Kidney glomerular epithelial cell (primary cell): ENCODE data around the gene SDR9C7.
A peak's percentile ranks its signal among the peaks of the same experiment; 100 is the strongest.
"Not testable (repeated sequence)": the region's sequence is repeated elsewhere in the genome, so short reads cannot be mapped to it uniquely, and the experiment has no call there.

Experiments used
- DNase-seq: peaks from one replicate; lab custom pipeline; 2025; lab: John Stamatoyannopoulos, UW

SDR9C7 gene

DNA sequence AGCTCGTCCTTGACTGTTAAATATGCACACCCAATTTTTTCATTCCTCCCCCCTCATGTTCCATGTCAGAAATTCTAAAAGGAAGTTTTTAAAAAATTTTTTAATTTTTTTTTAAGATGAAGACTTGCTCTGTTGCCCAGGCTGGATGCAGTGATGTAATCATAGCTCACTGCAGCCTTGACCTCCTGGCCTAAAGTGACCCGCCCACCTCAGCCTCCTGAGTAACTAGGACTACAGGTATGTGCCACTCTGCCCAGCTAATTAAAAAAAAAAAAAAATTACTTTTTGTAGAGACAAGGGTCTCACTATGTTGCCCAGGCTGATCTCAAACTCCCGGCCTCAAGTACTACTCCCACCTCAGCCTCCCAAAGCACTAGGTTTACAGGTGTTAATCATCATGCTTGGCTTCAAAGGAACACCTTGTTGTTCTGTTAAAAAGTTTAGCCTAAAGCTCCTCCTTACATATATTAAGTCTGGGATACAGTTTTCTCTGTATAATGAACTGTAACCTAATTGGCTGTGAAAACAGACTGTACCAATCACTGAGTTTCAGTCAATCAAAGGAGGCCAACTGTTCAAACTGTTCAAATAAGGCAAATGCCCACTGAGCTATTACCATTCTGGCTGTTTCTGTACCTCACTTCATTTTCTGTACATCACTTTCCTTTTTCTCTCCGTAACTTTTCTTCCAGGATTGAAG is 17.8 kb downstream of the SDR9C7 start:
- DNase-seq: no peak

GRCh38 chr12:56914724-56915123 is 19.5 kb downstream of the SDR9C7 start:
- DNase-seq: no peak

DNA sequence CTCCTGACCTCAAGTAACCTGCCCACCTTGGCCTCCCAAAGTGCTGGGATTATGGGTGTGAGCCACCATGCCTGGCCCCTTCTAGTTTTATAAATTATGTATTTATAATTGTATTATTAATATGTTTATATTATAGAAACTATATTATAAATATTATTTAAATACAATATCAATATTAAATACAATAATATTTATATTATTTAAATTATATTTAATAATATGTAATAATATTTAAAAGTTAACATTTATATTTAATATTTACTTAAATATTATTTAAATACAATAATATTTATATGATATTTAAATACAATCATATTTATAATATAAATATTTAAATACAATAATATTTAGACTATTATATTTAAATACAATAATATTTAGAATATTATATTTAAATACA is 20.0 kb downstream of the SDR9C7 start:
- no peak for DNase-seq

- DNase-seq: not testable (repeated sequence)
Measured at GRCh38 chr12:56909403-56909802, 24.8 kb downstream of the SDR9C7 start.

GRCh38 chr12:56908136-56908535 is 26.1 kb downstream of the SDR9C7 start:
- no peak for DNase-seq

GRCh38 chr12:56905852-56906251 is 28.4 kb downstream of the SDR9C7 start:
- no peak for DNase-seq

DNA sequence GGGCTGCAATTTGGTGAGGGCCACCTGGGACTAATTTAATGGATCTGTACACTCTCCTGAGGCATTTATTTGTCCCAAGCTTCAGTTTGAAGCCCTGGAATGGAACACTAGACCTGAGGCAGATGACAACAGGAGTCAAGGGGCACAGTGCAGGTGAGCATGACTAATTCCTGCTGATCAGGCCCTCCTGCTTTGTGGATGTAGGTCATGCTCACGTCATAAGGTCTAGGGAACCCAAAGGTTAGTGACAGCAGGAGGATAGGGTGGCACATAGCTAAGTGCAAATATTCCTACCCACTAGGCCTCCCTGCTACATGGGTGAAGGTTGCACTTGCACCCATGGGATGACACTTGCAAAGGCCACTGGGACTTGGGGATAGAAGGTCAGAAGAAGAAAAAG is 30.8 kb downstream of the SDR9C7 start:
- no peak for DNase-seq

- DNase-seq: not testable (repeated sequence)
Measured at GRCh38 chr12:56901313-56901712, 32.9 kb downstream of the SDR9C7 start.

- DNase-seq: no peak
Measured at GRCh38 chr12:56900583-56900982, 33.6 kb downstream of the SDR9C7 start.

GRCh38 chr12:56898938-56899337 is 35.3 kb downstream of the SDR9C7 start:
- DNase-seq: no peak

GRCh38 chr12:56897844-56898361 is 36.3 kb downstream of the SDR9C7 start:
- no peak for DNase-seq

GRCh38 chr12:56896082-56896481 is 38.1 kb downstream of the SDR9C7 start:
- DNase-seq: no peak

DNA sequence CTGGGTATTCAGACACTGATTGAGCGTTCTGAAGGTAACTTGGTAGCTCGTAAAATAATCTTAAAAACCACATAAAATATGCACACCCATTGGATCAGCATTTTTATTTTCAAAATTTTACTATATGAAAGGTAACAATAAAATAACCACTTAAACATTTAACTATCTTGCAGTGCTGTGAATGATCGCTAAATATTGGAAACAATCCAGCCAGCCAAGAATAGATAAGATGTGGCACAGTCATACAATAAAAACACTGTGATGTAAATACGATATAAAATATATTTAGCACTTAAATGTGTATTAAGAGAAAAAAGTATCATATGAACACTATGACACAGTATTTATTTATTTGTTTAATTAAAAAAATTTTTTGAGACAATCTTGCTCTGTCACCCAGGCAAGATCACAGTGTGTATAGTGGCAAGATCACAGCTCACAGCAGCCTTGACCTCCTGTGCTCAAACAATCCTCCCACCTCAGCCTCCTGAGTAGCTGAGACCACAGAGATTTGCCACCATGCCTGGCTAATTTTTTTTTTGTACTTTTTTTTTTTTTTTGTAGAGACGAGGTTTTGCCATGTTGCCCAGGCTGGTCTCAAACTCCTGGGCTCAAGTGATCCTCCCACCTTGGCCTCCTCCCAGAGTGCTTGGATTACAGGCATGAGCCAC is 39.4 kb downstream of the SDR9C7 start:
- DNase-seq: no peak

- not testable (repeated sequence) for DNase-seq
Measured at GRCh38 chr12:56891885-56892284, 42.3 kb downstream of the SDR9C7 start.

DNA sequence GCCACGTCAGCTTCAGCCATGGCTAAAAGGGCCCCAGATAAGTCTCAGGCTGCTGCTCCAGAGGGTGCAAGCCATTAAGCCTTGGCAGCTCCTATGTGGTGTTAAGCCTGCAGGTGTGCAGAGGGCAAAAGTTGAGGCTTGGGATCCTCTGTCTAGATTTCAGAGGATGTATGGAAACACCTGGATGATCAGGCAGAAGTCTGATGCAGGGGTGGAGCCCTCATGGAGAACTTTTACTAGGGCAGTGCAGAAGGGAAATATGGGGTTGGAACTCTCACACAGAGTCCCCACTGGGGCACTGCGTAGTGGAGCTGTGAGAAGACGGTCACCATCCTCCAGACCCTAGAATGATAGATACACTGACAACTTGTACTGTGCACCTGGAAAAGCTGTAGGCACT is 47.9 kb downstream of the SDR9C7 start:
- DNase-seq: no peak

- DNase-seq: no peak
Measured at GRCh38 chr12:56885316-56885715, 48.9 kb downstream of the SDR9C7 start.

DNA sequence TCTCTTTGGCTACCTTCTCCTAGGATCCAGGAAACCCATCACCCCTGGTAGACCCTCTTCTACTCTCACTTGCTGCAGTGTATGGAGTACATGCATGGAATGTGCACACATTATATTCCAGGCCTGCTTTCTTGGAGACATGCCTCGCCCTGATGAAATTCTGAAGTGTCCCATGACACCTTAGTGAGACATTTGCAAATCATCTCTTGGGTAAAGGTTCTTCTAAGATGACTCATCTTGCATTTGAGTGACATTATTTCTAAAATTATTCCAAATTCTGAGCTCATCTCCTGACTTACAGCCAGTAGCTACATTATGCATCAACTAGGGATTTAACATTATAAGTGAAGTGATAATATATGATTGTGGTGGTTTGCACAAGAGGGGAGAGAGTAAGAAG is 49.8 kb downstream of the SDR9C7 start:
- no peak for DNase-seq

GRCh38 chr12:56882407-56882806 is 51.8 kb downstream of the SDR9C7 start:
- not testable (repeated sequence) for DNase-seq

- DNase-seq: peak; percentile 66
Measured at GRCh38 chr12:56880125-56880992, 53.8 kb downstream of the SDR9C7 start.

- DNase-seq: peak; percentile 5
Measured at GRCh38 chr12:56879240-56880124, 54.7 kb downstream of the SDR9C7 start.

- peak; percentile 18 for DNase-seq
Measured at GRCh38 chr12:56878010-56878339, 56.2 kb downstream of the SDR9C7 start.
